MCF 10A (cell line): ENCODE results near the gene TARS1. TPM values are rescaled to one million over a fixed set of nuclear protein-coding genes. Genes with fewer than 3 reads are reported as not detected.

Experiments
- BruUV-seq: library from RNA; stranded (reverse); fragments of 400-500 nt; replicated peaks from 2 replicates; lab custom pipeline; 2021; lab: Mats Ljungman, UMichigan
- CTCF ChIA-PET: fragments of 300-600 bp; sonication (Branson Sonifier 250); formaldehyde crosslinking; extraction: SDS; loops from one replicate; lab custom pipeline; 2021; ENCODE audit warnings: antibody characterized with exemption, inconsistent platforms; lab: Yijun Ruan, JAX
- POLR2A ChIA-PET: fragments of 300-600, 350-650 bp; sonication (Branson Sonifier 250); formaldehyde crosslinking; extraction: SDS; loops from one replicate; lab custom pipeline; 2020; ENCODE audit warnings: antibody characterized with exemption, inconsistent platforms; lab: Yijun Ruan, JAX
- DNase-seq: peaks from one replicate; pipeline ENCODE4 v3.0.0-alpha.2; 2018; ENCODE audit not compliant: unreplicated experiment
- H3K27ac Mint-ChIP-seq: one replicate; pipeline ENCODE4 v1.8.0; 2022; ENCODE audit warnings: mild to moderate bottlenecking, low read depth, mixed read lengths; ENCODE audit not compliant: unreplicated experiment
- H3K27me3 Mint-ChIP-seq: one replicate; pipeline ENCODE4 v1.8.0; 2022; ENCODE audit warnings: mixed read lengths; ENCODE audit not compliant: insufficient read depth, unreplicated experiment
- H3K36me3 Mint-ChIP-seq: one replicate; pipeline ENCODE4 v1.8.0; 2022; ENCODE audit warnings: mild to moderate bottlenecking, moderate library complexity, mixed read lengths; ENCODE audit not compliant: insufficient read depth, unreplicated experiment
- H3K4me1 Mint-ChIP-seq: one replicate; pipeline ENCODE4 v1.8.0; 2022; ENCODE audit warnings: mixed read lengths; ENCODE audit not compliant: insufficient read depth, unreplicated experiment
- H3K4me3 Mint-ChIP-seq: one replicate; pipeline ENCODE4 v1.8.0; 2022; ENCODE audit warnings: mild to moderate bottlenecking, moderate library complexity, mixed read lengths; ENCODE audit not compliant: unreplicated experiment
- H3K9me3 Mint-ChIP-seq: one replicate; pipeline ENCODE4 v1.8.0; 2022; ENCODE audit warnings: mixed read lengths; ENCODE audit not compliant: unreplicated experiment
- intact Hi-C: fragments of 100-400 bp; cut with micrococcal nuclease; formaldehyde crosslinking; loops from 2 replicates; pipeline ENCODE4 v1.14.1; 2022
- total RNA-seq: library from RNA; stranded (reverse); gene quantifications from 2 replicates; pipeline ENCODE4 v1.2.3, GENCODE V29; 2022
- TF ChIP-seq, protein P1 (sequence below): fragments of 200-600 bp; IDR thresholded peaks from one replicate; pipeline ENCODE4 v1.8.0; 2022; ENCODE audit warnings: antibody characterized with exemption, mild to moderate bottlenecking; ENCODE audit not compliant: unreplicated experiment

Gene TARS1
- total RNA-seq, 1 experiment from 2014 or later = 469 TPM

DNA sequence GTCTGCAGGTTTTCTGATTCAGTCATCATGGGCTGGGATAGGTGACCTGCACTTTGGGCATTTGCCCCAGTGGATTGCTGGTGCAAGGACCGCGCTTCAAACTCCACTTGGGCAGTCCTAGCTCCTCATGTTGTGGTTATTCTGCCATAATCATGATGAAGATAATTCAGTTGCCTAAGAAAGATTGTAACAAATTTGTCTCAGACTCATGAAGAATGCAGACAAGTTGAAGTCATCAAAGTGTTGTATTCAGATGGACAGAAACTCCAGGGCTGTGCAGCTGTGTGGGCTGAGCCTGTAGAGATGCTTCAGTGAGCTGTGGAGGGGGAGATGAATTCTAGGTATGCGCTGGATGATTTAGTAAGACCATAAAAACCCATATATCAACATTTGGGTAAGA is 38.5 kb downstream of the TARS1 start:
- no peak for DNase-seq
- no peaks in the 10 kb centered on the region for H3K27me3 Mint-ChIP-seq
- TF ChIP-seq, protein P1, sequence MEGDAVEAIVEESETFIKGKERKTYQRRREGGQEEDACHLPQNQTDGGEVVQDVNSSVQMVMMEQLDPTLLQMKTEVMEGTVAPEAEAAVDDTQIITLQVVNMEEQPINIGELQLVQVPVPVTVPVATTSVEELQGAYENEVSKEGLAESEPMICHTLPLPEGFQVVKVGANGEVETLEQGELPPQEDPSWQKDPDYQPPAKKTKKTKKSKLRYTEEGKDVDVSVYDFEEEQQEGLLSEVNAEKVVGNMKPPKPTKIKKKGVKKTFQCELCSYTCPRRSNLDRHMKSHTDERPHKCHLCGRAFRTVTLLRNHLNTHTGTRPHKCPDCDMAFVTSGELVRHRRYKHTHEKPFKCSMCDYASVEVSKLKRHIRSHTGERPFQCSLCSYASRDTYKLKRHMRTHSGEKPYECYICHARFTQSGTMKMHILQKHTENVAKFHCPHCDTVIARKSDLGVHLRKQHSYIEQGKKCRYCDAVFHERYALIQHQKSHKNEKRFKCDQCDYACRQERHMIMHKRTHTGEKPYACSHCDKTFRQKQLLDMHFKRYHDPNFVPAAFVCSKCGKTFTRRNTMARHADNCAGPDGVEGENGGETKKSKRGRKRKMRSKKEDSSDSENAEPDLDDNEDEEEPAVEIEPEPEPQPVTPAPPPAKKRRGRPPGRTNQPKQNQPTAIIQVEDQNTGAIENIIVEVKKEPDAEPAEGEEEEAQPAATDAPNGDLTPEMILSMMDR = no peak
- no peak overlapping the region for H3K27ac Mint-ChIP-seq
- POLR2A ChIA-PET = no interaction called here
- H3K4me1 Mint-ChIP-seq = no peaks in the 10 kb centered on the region
- no peak overlapping the region for H3K4me3 Mint-ChIP-seq
- peaks cover 66% of the 10 kb centered on the region for H3K36me3 Mint-ChIP-seq
- CTCF ChIA-PET = interaction anchor here (0.6 kb wide), 1 partner anchor 35 kb away, joined by 5 read pairs; no protein-coding TSS in a partner anchor
- intact Hi-C loops = loop anchor here (10.0 kb wide), 1 partner anchor 455 kb away; the partner anchor contains the start of gene RXFP3
- no peaks in the 10 kb centered on the region for H3K9me3 Mint-ChIP-seq
- BruUV-seq = no TSS peak

DNA sequence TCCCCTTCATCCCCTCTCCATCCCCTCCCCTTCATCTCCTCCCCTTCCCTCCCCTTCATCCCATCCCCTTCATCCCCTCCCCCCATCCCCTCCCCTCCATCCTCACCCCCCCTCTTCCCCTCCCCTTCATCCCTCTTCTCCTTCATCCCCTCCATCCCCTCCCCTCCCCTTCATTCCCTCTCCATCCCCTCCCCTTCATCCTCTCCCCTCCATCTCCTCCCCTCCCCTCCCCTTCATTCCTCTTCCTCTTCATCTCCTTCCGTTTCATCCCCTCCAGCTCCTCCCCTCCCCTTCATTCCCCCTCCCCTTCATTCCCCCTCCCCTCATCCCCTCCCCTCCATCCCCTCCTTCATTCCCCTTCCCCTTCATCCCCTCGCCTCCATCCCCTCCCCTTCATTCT is 40.1 kb downstream of the TARS1 start:
- peaks cover 54% of the 10 kb centered on the region for H3K36me3 Mint-ChIP-seq
- CTCF ChIA-PET = interaction anchor here (0.6 kb wide), 1 partner anchor 442 kb away, joined by 3 read pairs; no protein-coding TSS in a partner anchor
- no peak overlapping the region for H3K4me3 Mint-ChIP-seq
- no peaks in the 10 kb centered on the region for H3K9me3 Mint-ChIP-seq
- TF ChIP-seq, protein P1 = no peak
- H3K27ac Mint-ChIP-seq = no peak overlapping the region
- POLR2A ChIA-PET = interaction anchor here (1.0 kb wide), 1 partner anchor 12 kb away, joined by 3 read pairs; no protein-coding TSS in a partner anchor
- H3K4me1 Mint-ChIP-seq = no peaks in the 10 kb centered on the region
- DNase-seq = no peak
- no peaks in the 10 kb centered on the region for H3K27me3 Mint-ChIP-seq
- BruUV-seq = no TSS peak
- intact Hi-C loops = no loop called here

DNA sequence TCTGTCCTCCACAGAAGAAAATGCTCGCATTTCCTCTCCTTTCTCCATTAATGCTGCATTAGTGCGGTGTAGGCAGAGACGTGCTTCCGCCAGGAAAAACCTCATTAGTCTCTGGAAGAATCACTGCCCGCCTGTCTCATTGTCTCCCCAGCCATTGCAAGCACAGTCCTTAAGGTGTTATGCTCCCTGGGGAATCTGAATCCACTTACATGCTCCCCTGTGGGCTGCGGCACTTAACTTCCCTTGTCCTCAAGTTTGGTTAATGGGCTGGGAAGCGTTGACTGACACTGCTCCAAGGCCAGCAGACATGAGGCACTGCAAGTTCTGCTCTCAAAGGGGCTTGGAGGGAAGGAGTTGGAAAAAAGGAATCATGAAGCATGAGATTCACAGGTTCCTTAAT is 41.6 kb downstream of the TARS1 start:
- BruUV-seq = no TSS peak
- no peaks in the 10 kb centered on the region for H3K27me3 Mint-ChIP-seq
- H3K4me3 Mint-ChIP-seq = no peak overlapping the region

DNA sequence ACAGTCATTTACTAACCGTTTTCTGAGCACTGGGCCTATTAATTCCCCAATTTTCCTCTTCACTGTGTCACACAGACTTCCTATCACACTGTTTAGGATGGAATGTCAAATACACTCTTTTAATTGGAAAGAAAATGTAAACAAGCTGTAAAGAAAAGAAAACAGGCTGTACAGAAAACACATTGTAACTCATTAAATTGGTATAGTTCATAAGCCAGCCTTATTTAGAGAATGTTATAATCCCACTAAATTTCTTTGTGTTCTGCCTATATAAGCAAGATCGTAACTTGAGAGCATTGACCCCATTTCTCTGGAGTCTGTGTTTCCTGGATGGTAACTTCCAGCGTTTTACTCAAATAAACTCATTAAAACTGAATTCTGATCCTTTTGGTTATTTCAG is 46.5 kb downstream of the TARS1 start:
- no peak for DNase-seq
- H3K36me3 Mint-ChIP-seq = peaks cover 12% of the 10 kb centered on the region
- ChIA-PET POLR2A (no interaction called here), CTCF (no interaction called here)
- no peaks in the 10 kb centered on the region for H3K27me3 Mint-ChIP-seq
- H3K27ac Mint-ChIP-seq = no peak overlapping the region
- BruUV-seq = no TSS peak
- H3K9me3 Mint-ChIP-seq = no peaks in the 10 kb centered on the region
- H3K4me1 Mint-ChIP-seq = no peaks in the 10 kb centered on the region
- intact Hi-C loops = no loop called here
- TF ChIP-seq, protein P1 = no peak
- no peak overlapping the region for H3K4me3 Mint-ChIP-seq

More for the DNA sequence above, 41.6 kb downstream of the TARS1 start:
- peaks cover 45% of the 10 kb centered on the region for H3K36me3 Mint-ChIP-seq
- H3K27ac Mint-ChIP-seq = no peak overlapping the region
- POLR2A ChIA-PET = no interaction called here
- TF ChIP-seq, protein P1 = no peak
- CTCF ChIA-PET = interaction anchor here (0.7 kb wide), 1 partner anchor 262 kb away, joined by 3 read pairs; no protein-coding TSS in a partner anchor
- no peak for DNase-seq
- H3K4me1 Mint-ChIP-seq = no peaks in the 10 kb centered on the region
- intact Hi-C loops = no loop called here
- no peaks in the 10 kb centered on the region for H3K9me3 Mint-ChIP-seq
